Activated T-helper 2 cell treated with anti-CD3 and anti-CD28 coated beads, Interferon-gamma antibody, Interleukin-2, Interleukin-4, amounts not matched to agents 10 μg/mL and 5 μg/mL and 100 μg/mL, durations not matched to agents 14 hours and 24 hours and 36 hours (primary cell): ENCODE data around the gene PRXL2C. TPM values are rescaled to one million over a fixed set of nuclear protein-coding genes. Genes with fewer than 3 reads are reported as not detected.
"Not testable (repeated sequence)": the region's sequence is repeated elsewhere in the genome, so short reads cannot be mapped to it uniquely, and the experiment has no call there.

ENCODE experiments used
- DNase-seq: peaks from one replicate; pipeline ENCODE4 v3.0.0; 2021; ENCODE audit warnings: low spot score
- H3K27ac Mint-ChIP-seq: one replicate; pipeline ENCODE4 v1.8.0; 2021; ENCODE audit warnings: mixed read lengths
- H3K27me3 Mint-ChIP-seq: one replicate; pipeline ENCODE4 v1.8.0; 2021; ENCODE audit warnings: low read depth, mixed read lengths
- H3K36me3 Mint-ChIP-seq: one replicate; pipeline ENCODE4 v1.8.0; 2021; ENCODE audit warnings: low read depth, mixed read lengths
- H3K4me1 Mint-ChIP-seq: one replicate; pipeline ENCODE4 v1.8.0; 2021; ENCODE audit warnings: low read depth, mixed read lengths
- H3K4me3 Mint-ChIP-seq: one replicate; pipeline ENCODE4 v1.8.0; 2021; ENCODE audit warnings: low read depth, mild to moderate bottlenecking, moderate library complexity, mixed read lengths
- H3K9me3 Mint-ChIP-seq: one replicate; pipeline ENCODE4 v1.8.0; 2021; ENCODE audit warnings: mixed read lengths
- intact Hi-C: fragments of 100-400 bp; cut with micrococcal nuclease; formaldehyde crosslinking; loops from one replicate; pipeline ENCODE4 v1.15.1; 2023
- total RNA-seq: library from RNA; stranded (reverse); gene quantifications from 2 replicates; pipeline ENCODE4 v1.2.3, GENCODE V29; 2022

PRXL2C gene
- total RNA-seq, 1 donor from 2014 or later = 11.1 TPM

DNA sequence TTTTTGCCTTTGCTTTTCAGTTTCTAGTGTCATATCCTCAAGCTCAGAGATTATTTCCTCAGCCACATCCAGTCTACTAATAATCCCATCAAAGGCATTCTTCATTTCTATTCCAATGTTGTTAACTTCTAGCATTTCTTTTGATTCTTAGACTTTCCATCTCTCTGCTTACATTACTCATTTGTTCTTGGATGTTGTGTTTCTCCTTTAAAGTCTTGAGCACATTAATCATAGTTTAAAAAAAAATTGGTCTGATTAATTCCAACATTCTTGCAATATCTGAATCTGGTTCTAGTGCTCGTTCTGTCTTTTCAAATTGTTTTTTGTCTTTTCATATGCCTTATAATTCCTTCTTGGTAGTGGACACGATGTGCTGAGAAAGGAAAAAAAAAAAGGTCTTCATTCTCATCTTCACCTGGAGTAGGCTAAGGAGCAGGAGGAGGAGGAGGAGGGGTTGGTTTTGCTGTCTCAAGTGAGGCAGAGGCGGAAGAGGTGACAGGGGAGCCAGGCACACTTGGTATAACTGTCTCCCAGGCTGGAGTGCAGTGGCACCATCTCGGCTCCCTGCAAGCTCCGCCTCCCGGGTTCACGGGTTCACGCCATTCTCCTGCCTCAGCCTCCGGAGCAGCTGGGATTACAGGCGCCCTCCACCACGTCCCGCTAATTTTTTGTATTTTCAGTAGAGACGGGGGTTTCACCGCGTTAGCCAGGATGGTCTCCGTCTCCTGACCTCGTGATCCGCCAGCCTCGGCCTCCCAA lies 16.3 kb downstream of the PRXL2C start:
- no peaks in the 10 kb centered on the region for H3K9me3 Mint-ChIP-seq

DNA sequence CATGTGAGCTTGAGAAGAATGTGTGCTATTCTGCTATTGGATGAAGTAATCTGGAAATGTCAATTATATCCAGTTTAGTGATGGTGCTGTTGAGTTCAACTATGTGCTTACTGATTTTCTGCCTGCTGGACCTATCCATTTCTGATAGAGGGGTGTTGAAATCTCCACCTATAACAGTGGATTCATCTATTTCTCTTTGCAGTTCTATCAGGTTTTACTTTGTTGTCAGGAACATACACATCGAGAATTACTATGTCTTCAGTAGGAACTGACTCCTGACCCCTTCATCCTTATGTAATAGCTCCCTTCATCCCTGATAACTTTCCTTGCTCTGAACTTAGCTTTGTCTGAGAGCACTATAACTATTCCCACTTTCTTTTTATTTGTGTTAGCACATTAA lies 18.7 kb downstream of the PRXL2C start:
- Mint-ChIP-seq H3K4me1 (no peaks in the 10 kb centered on the region), H3K36me3 (peaks cover 2% of the 10 kb centered on the region), H3K4me3 (no peak overlapping the region), H3K27ac (no peak overlapping the region), H3K27me3 (peaks cover 18% of the 10 kb centered on the region), H3K9me3 (no peaks in the 10 kb centered on the region)
- no peak for DNase-seq
- intact Hi-C loops = no loop called here

More for the DNA sequence above, 16.3 kb downstream of the PRXL2C start:
- Mint-ChIP-seq H3K27ac (no peak overlapping the region), H3K27me3 (peaks cover 16% of the 10 kb centered on the region), H3K4me1 (no peaks in the 10 kb centered on the region), H3K36me3 (peaks cover 9% of the 10 kb centered on the region), H3K4me3 (no peak overlapping the region)
- intact Hi-C loops = no loop called here
- no peak for DNase-seq

DNA sequence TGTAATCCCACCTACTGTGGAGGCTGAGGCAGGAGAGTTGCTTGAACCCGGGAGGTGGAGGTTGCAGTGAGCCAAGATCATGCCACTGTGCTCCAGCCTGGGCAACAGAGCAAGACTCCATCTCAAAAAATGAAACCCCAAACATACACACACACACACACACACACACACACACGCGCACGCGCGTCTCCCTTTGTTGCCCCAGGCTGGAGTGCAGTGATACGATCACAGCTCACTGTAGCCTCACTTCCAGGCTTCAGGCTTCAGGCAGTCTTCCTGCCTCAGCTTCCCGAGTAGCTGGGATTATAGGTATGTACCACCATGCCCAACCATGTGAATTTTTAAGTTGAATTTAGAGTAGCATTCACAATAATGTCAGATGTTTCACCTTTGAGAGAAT lies 21.5 kb downstream of the PRXL2C start:
- H3K4me3 Mint-ChIP-seq, H3K36me3 Mint-ChIP-seq, H3K4me1 Mint-ChIP-seq, intact Hi-C loops, H3K27ac Mint-ChIP-seq, H3K9me3 Mint-ChIP-seq, DNase-seq: not testable (repeated sequence)
- H3K27me3 Mint-ChIP-seq = peaks cover 26% of the 10 kb centered on the region

DNA sequence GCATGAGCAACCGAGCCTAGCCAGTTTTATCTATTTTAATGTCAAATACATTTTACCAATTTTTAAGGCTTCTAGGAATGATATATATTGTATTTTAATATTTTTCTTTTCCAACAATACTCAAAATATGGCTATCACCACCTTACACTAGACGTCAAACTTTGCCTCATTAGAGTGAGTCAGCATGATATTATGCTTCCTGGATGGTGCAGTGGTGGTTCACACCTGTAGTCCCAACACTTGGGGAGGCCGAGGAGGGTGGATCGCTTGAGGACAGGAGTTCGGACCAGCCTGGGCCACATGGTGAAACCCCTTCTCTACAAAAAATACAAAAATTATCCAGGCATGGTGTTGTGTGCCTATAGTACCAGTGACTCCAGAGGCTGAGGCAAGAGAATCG lies 28.2 kb downstream of the PRXL2C start:
- intact Hi-C loops = no loop called here
- Mint-ChIP-seq H3K4me1 (peaks cover 14% of the 10 kb centered on the region), H3K4me3 (no peak overlapping the region), H3K27ac (no peak overlapping the region), H3K9me3 (no peaks in the 10 kb centered on the region), H3K36me3 (no peaks in the 10 kb centered on the region), H3K27me3 (peaks cover 11% of the 10 kb centered on the region)
- no peak for DNase-seq

DNA sequence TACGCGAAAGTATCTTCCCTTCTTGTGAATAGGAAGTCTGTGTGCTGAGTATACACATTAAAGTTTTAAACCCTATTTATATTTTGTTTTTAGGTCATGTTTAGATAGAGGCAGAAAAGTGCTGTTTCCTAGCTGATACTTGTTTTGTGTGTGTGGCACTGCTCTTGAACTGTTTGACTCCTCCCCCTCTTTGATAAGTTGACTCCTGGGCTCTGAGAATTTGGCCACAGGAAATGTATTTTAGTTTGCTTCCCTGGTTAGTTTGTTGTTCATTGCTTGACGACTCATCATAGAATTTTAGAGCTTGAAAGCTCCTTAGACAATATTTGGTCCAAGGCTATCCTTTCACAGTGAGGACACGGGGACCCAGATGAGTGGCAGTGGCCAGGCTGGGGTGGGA lies 33.5 kb downstream of the PRXL2C start:
- no peak overlapping the region for H3K4me3 Mint-ChIP-seq
- no peak overlapping the region for H3K27ac Mint-ChIP-seq
- DNase-seq = no peak
- no peaks in the 10 kb centered on the region for H3K9me3 Mint-ChIP-seq
- no peaks in the 10 kb centered on the region for H3K36me3 Mint-ChIP-seq
- peaks cover 35% of the 10 kb centered on the region for H3K27me3 Mint-ChIP-seq
- intact Hi-C loops = no loop called here
- peaks cover 8% of the 10 kb centered on the region for H3K4me1 Mint-ChIP-seq

DNA sequence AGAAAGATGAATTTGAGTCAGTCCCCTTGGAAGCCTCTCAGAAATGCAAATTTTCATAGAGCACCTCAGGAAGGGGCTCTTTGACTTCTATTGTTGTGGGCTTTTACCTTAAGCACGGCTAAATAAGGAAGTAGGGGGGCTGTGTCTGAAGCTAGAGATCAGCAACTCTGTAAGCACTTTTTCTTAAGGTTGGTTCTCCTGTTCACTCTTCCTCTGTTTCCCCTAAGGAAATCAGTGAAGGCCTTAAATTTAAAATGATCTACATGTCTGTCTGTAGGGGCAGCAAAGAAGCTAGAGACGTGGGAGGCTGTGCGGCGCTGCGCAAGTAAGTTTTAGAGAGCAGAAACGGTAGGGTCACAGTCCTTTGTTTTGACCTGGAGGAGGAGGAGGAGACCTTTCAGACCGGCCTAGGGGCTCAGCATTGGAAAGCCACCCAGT lies 34.3 kb downstream of the PRXL2C start:
- H3K4me3 Mint-ChIP-seq = no peak overlapping the region
- no peaks in the 10 kb centered on the region for H3K9me3 Mint-ChIP-seq
- H3K36me3 Mint-ChIP-seq = no peaks in the 10 kb centered on the region
- H3K27me3 Mint-ChIP-seq = peaks cover 39% of the 10 kb centered on the region
- no peak overlapping the region for H3K27ac Mint-ChIP-seq
- intact Hi-C loops = no loop called here
- peaks cover 8% of the 10 kb centered on the region for H3K4me1 Mint-ChIP-seq
- no peak for DNase-seq

DNA sequence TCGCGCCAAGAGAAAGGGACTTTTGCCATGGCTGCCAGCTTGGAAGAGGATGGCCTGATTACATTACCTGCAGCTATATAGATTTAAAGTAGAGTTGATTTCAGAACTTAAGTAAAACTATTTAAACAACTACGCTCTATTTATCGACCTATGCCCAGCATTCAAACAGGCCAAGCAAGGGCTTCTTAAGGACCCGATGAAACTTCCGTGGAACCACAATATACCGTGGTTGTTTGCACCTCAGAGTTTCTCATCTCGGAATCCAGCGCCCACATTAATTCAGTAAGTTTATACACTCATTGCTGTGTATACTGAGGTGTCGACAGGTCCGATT lies 35.0 kb downstream of the PRXL2C start:
- no peak for DNase-seq
- H3K9me3 Mint-ChIP-seq = no peaks in the 10 kb centered on the region
- H3K36me3 Mint-ChIP-seq = no peaks in the 10 kb centered on the region
- intact Hi-C loops = no loop called here
- H3K27ac Mint-ChIP-seq = no peak overlapping the region
- peaks cover 8% of the 10 kb centered on the region for H3K4me1 Mint-ChIP-seq
- peak overlapping the region; percentile 68 for H3K4me3 Mint-ChIP-seq
- H3K27me3 Mint-ChIP-seq = peaks cover 46% of the 10 kb centered on the region

DNA sequence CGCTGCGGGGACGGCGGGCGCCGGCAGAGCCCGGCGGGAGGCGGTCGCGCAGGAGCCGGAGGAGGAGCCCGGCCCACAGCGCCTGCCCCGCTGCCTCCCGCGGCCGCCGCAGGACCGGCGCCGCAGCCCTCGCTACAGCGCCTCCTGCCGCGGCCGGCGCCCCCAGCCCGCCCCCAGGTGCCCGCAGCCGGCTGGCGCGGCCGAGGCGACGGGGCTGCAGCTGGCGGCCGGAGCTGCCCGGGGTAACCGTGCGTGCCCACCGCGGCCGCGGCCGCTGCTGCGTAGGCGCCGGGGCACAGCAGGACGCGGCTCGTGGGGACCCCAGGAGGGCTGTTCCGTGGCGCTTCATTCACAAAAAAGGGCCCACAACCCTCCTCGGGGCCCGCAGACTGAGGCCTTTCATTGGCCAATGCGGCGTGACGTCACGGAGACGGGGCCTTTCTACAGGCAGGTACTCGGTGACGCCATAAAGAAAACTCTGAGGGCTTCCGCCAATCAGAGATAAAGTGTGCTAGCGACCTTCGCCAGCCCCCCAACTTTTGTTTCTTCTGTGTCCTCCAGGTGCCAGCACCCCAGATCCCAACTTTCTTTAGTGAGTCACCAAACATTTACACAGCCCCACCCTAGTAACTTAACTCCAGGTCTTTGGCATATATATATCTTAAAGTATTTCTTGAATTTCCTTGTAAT lies 35.5 kb downstream of the PRXL2C start, which contains the start of gene CDC14B:
Gene CDC14B (minus strand): TSS at position 353 of the 690 bp plus-strand sequence. CDS start 465 bp downstream, outside the sequence.
- Mint-ChIP-seq H3K4me3 (peak within 1 kb of the TSS; percentile 68), H3K36me3 (no peaks in the 10 kb centered on the region), H3K9me3 (no peaks in the 10 kb centered on the region), H3K27me3 (peaks cover 50% of the 10 kb centered on the region), H3K27ac (no peak within 1 kb of the TSS), H3K4me1 (peaks cover 8% of the 10 kb centered on the region)
- DNase-seq = peak; percentile 63
- intact Hi-C loops = no loop called here

DNA sequence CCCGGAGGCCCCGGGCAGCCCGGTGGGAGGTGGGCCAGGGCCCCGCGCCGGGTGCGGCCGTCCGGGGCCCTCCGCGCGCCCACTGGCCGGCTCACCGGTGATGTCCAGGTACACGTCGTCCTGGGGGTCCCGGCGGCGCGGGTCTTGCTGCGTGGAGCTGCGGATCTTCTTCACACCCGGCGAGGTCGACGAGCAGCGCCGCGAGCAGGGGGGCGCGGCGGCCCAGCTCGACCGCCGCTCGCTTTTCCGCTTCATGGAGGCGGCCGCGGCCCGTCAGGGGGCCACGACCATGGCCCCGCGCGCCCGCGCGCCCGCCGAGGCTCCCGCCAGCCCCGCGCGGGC lies 36.0 kb downstream of the PRXL2C start:
- Mint-ChIP-seq H3K9me3 (no peaks in the 10 kb centered on the region), H3K27me3 (peaks cover 50% of the 10 kb centered on the region), H3K36me3 (no peaks in the 10 kb centered on the region), H3K4me1 (peaks cover 8% of the 10 kb centered on the region), H3K4me3 (no peak overlapping the region), H3K27ac (no peak overlapping the region)
- intact Hi-C loops = no loop called here
- DNase-seq = no peak

DNA sequence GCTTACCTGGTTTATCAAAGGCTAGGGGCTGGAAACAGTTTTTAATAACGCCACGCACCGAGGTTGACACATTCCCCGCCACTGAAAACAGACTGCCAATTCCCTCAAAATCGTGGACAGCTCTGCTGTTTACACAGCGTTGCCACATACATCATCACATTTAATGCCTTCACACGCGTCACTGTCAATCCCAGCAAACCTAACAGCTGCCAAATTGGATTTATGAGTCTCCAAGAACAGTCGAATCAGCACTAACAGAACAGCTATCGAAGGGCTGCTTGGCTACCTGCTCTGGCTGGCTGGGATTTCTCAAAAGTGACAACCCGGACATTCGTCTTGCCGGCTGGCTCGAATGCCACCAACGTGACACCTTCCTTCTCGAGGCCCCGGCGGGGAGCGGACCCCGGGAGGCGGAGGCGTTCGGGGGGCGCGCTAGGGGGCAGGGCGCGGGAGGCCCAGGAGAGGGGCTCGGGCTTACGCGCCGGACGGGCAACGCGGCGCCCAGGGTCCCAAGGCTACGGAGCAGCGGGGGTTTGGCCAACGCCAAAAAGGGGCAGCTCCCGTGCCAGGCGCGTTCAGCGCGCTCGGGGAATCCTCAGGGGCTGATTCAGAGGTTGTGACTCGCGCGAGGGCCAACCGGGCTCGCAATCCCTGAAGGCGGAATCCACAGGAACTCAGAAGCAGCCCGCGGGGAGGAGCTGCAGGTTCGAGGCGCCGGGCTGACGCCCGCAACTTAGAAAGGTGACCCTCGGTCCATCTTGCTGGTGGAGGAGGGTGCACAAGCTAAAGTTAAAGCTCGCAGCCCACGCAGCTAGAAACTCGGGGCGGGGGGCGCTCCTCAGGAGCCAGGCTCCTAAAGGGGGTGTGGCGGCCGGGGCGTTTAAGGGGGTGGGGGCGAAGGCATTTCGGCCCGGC lies 36.7 kb downstream of the PRXL2C start:
- intact Hi-C loops = no loop called here
- DNase-seq = no peak
- peak overlapping the region; percentile 61 for H3K4me3 Mint-ChIP-seq
- no peaks in the 10 kb centered on the region for H3K9me3 Mint-ChIP-seq
- no peaks in the 10 kb centered on the region for H3K36me3 Mint-ChIP-seq
- H3K27ac Mint-ChIP-seq = no peak overlapping the region
- H3K27me3 Mint-ChIP-seq = peaks cover 52% of the 10 kb centered on the region
- peaks cover 8% of the 10 kb centered on the region for H3K4me1 Mint-ChIP-seq

DNA sequence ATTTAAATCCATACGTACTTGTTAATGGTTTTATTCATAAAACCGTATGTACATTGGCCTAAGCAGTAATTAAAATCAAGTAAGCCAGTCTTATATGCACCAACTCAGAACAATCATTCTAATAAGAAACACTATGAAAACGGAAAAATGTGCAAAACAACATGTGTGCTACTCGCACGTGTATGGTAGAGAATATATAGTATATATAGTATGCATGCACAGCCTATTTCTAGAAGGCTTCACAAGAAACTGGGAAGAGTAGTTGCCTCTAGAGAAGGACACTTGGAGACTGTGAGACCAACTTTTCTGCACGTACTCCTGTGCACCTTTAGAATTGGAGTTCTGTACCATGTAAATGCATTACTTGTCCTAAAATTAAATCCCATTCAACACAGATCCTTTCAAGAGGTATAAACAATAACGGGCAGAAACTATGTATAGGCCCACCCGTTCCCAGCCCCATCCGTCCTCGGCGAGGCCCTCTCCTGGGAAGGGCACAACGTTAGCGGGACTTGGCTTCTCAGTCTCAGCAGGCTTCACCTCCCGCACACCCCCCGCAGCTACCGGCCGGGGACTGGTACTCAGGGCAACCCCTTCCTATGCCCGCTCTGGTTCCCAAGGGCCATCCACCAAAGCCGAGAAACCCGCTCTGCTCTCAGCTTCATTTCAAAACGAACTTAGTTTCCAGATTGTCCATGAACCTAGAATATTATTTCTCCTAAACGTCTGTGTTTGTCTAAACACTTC lies 37.5 kb downstream of the PRXL2C start:
- peak overlapping the region; percentile 41 for H3K4me3 Mint-ChIP-seq
- H3K36me3 Mint-ChIP-seq = no peaks in the 10 kb centered on the region
- no peak overlapping the region for H3K27ac Mint-ChIP-seq
- peaks cover 8% of the 10 kb centered on the region for H3K4me1 Mint-ChIP-seq
- no peak for DNase-seq
- H3K27me3 Mint-ChIP-seq = peaks cover 59% of the 10 kb centered on the region
- H3K9me3 Mint-ChIP-seq = no peaks in the 10 kb centered on the region
- intact Hi-C loops = no loop called here

DNA sequence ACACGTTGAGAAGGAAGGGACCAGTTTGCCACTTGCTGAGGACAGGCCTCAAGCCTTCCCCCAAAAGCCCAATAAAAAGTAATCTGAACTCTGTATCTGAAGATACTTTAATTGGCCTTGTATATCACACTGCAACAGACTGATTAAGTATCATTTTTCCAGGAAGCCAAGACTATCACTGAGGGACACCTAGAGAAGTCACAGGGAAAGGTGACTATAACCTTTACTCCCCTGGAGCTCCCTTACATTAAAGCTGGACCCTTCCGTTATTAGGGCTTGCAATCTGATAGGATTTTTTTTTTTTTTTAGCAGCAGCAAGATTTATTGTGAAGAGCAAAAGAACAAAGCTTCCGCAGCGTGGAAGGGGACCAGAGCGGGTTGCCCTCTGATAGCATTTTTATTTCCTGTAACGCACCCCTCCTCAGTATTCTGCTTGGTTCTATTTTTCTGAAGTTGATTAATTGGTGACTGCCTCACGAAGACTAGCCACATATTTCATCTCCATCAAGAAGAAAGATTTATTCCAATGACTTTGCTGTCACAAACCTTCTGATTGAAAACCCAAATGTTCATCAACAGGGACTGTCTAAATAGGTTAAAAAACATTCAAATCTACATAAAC lies 38.2 kb downstream of the PRXL2C start:
- Mint-ChIP-seq H3K4me1 (peaks cover 8% of the 10 kb centered on the region), H3K4me3 (no peak overlapping the region), H3K27ac (no peak overlapping the region), H3K27me3 (peaks cover 66% of the 10 kb centered on the region), H3K36me3 (no peaks in the 10 kb centered on the region), H3K9me3 (no peaks in the 10 kb centered on the region)
- intact Hi-C loops = no loop called here
- DNase-seq = no peak
